ENCODE measurements around the gene ACTL9. TPM values are rescaled to one million over a fixed set of nuclear protein-coding genes. Genes with fewer than 3 reads are reported as not detected.
"Not testable (repeated sequence)": the region's sequence is repeated elsewhere in the genome, so short reads cannot be mapped to it uniquely, and the experiment has no call there.

ACTL9 gene, protein sequence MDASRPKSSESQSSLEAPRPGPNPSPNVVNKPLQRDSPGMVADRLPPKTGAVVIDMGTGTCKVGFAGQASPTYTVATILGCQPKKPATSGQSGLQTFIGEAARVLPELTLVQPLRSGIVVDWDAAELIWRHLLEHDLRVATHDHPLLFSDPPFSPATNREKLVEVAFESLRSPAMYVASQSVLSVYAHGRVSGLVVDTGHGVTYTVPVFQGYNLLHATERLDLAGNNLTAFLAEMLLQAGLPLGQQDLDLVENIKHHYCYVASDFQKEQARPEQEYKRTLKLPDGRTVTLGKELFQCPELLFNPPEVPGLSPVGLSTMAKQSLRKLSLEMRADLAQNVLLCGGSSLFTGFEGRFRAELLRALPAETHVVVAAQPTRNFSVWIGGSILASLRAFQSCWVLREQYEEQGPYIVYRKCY
- total RNA-seq: not detected

DNA sequence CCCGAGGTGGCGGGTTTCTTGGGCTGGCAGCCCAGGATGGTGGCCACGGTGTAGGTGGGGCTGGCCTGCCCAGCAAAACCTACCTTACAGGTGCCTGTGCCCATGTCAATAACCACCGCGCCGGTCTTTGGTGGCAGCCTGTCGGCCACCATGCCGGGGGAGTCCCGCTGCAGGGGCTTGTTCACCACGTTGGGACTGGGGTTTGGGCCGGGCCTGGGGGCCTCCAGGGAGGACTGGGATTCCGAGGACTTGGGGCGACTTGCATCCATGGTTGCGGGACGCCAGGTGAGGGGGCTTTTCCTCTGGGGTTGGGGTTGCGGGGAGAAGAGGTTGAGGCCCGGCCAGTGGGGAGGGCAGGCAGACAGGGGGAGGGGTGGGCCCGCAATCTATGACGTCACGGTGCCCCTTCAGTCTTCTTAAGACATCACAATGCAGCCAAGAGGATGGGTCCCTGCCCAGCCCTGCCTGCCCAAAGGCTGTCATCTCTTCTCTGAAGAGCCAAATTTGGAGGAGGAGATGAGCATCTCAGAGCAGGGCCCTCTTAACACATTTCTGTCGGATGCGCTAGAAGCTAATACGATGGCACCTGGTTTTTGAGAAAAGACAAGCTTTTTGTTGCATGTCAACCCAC, at the start of gene ACTL9:
Gene ACTL9, minus strand, starts transcription at position 363 of the 631 bp plus-strand sequence. Its CDS starts 94 bp downstream, at position 269.
- DNase-seq (ENCODE audit: low read depth in 2 of 3, low spot score in 2 of 3): no peak

DNA sequence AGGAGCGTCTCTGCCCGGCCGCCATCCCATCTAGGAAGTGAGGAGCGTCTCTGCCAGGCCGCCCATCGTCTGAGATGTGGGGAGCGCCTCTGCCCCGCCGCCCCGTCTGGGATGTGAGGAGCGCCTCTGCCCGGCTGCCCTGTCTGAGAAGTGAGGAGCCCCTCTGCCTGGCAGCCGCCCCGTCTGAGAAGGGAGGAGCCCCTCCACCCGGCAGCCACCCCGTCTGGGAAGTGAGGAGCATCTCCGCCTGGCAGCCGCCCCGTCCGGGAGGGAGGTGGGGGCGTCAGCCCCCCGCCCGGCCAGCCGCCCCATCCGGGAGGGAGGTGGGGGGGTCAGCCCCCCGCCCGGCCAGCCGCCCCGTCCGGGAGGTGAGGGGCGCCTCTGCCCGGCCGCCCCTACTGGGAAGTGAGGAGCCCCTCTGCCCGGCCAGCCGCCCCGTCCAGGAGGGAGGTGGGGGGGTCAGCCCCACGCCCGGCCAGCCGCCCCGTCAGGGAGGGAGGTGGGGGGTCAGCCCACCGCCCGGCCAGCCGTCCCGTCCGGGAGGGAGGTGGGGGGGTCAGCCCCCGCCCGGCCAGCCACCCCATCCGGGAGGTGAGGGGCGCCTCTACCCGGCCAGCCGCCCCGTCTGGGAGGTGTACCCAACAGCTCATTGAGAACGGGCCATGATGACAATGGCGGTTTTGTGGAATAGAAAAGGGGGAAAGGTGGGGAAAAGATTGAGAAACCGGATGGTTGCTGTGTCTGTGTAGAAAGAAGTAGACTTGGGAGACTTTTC, 40.9 kb upstream of the ACTL9 start:
- DNase-seq (ENCODE audit: low read depth in 2 of 3, low spot score in 2 of 3): not testable (repeated sequence)

DNA sequence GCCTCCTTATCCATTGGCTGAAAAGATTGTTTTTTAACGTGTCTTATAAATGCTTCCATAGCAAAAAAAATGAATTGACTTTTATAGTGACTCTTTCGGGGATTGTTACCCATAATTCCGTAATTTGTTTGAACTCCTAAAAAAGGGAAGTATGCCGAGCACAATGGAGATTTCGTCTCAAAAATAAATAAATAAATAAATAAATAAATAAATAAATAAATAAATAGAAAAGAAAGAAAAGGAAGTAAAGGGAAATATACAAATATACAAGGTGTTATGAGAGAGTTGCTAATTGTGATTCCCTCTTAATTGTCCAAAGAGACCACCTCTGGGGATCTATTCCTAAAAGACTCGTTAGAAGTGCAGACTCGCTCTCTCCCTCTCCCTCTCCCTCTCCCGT, 39.8 kb upstream of the ACTL9 start:
- DNase-seq (ENCODE audit: low read depth in 2 of 3, low spot score in 2 of 3): no peak

DNA sequence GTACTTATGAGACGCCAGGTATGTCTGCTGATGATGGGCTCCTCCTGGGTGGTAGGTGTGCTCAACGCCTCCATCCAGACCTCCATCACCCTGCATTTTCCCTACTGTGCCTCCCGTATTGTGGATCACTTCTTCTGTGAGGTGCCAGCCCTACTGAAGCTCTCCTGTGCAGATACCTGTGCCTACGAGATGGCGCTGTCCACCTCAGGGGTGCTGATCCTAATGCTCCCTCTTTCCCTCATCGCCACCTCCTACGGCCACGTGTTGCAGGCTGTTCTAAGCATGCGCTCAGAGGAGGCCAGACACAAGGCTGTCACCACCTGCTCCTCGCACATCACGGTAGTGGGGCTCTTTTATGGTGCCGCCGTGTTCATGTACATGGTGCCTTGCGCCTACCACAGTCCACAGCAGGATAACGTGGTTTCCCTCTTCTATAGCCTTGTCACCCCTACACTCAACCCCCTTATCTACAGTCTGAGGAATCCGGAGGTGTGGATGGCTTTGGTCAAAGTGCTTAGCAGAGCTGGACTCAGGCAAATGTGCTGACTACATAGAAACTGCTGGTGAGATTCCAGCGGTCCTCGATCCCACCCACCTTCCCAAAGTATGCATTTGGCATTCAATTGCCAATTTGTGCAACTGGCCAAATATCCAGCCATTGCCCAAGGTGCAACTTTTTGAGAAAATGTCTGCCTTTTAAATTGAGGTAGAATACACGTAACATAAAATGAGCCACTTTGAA, 33.0 kb upstream of the ACTL9 start:
- DNase-seq (ENCODE audit: low read depth in 2 of 3, low spot score in 2 of 3): peak in 2 of 3 donors; percentile 3 to 22

DNA sequence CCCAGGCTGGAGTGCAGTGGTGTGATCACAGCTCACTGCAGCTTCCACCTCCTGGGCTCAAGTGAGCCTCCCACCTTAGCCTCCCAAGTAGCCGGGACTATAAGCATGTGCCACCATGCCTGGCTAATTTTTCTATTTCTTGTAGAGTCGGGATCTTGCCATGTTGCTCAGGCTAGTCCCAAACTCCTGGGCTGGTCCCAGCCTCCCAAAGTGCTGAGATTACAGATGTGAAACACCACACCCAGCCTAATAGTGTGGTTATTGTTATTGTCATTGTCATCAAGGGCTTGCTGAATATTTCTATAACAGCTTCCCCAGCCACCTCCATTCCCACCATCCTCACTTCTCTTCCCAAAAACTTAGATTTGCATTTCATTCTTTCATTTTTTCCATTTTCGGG, 25.7 kb upstream of the ACTL9 start:
- no peak for DNase-seq (ENCODE audit: low read depth in 2 of 3, low spot score in 2 of 3)

DNA sequence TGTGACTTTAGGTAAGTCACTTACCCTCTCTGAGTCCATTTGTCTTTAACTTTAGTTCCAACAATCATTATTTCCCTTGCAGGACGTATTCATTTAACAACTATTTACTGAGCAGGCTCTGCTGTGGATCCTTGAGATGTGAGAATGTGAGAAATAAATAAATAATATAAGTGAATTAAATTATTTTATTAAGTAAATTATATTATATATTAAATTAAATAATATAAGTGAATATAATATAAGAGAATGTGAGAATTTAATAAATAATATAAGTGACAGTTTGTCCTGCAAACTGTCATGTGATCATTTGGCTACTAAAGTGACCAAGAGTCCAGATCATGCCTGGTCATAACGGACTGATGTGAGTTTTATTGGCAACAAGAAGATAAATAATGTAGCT, 23.4 kb upstream of the ACTL9 start:
- DNase-seq (ENCODE audit: low read depth in 2 of 3, low spot score in 2 of 3): no peak

DNA sequence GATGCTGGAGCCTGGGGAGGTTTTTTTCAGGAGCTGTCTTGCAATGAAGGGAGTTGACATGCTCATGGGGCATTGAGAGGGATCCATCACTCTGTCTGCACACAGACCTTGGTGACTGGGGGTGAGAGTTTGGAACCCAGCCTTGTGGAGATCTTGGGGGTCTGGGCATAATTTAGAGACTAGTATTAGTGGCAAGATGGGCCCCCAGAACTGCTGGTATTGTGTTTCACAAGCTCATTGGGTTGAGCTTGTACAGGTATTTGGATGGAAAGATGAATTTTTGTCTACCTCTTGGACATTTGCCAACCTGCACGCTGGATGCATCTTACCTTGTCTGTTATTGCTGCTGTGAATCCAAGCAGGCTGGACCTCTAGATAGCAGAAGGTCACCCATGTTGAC, 22.7 kb upstream of the ACTL9 start, which contains the start of gene OR2Z1:
Gene OR2Z1, plus strand, starts transcription at position 301 of the 400 bp plus-strand sequence. CDS start 9,395 bp downstream, outside the sequence.
- no peak for DNase-seq (ENCODE audit: low read depth in 2 of 3, low spot score in 2 of 3)

DNA sequence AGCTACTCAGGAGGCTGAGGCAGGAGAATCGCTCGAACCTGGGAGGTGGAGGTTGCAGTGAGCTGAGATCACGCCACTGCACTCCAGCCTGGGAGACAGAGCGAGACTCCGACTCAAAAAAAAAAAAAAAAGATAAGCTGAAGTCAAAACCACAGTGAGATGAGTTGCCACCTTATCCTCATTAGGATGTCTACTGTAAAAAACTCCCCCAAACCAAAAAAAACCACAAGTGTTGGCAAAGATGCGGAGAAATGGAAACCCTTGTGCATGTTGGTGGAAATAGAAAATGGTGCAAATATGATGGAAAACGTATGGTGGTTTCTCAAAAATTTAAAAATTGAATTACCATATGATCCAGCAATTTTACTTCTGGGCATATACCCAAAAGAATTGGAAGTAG, 11.7 kb upstream of the ACTL9 start:
- not testable (repeated sequence) for DNase-seq (ENCODE audit: low read depth in 2 of 3, low spot score in 2 of 3)

DNA sequence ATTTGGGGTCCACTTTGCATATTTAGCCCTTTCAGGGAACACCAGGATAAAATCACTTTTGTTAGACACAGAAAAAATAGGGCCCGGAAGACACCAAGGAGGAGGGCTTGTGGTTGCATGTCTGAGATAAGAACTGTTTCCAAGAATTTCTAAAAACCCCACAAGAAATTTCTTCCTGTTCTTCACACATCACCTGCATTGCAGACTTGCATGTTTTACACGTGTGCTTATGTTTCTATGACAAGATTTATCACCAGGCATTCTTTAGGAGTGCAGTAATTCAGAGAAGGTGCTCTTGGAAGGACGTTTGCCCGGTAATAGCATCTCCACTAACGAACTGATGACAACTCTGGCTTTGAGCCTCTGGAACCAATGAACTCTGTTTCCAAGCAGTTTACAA, 7.1 kb upstream of the ACTL9 start:
- peak in 1 of 3 donors; percentile 18 for DNase-seq (ENCODE audit: low read depth in 2 of 3, low spot score in 2 of 3)

DNA sequence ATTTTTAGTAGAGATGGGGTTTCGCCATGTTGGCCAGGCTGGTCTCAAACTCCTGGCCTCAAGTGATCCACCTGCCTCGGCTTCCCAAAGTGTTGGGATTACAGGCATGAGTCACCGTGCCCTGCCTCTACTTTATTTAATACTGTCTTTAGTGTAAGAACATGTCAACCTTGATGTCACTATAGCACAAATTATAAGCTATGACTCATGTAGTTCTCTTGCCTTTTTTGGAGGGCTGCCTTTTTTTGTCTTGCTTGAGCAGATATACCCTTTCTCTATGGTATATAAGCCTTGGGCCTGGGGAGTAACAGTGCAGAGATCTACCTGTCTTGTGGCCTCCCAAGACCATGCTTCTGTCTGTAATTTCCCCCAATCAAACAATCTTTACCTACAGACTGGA, 6.7 kb upstream of the ACTL9 start:
- DNase-seq (ENCODE audit: low read depth in 2 of 3, low spot score in 2 of 3): peak in 1 of 3 donors; percentile 24

DNA sequence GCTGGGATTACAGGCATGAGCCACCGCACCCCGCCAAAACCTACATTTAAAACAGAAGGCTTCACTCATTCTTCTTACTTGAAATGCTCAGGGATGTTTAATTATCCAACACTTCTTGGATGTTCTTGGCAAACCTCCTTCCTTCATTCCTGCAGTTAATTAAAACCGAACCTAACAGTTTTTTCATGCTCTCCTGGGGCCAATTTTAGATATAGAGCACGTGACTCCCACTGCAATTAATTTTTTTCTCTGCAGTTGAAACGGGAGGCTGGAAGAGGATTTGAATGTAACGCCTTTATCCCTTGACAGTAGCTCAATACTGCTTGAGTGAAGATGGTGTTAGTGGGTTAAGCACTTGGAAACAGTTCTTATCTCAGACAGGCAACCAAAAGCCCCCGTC, 4.6 kb upstream of the ACTL9 start:
- no peak for DNase-seq (ENCODE audit: low read depth in 2 of 3, low spot score in 2 of 3)

DNA sequence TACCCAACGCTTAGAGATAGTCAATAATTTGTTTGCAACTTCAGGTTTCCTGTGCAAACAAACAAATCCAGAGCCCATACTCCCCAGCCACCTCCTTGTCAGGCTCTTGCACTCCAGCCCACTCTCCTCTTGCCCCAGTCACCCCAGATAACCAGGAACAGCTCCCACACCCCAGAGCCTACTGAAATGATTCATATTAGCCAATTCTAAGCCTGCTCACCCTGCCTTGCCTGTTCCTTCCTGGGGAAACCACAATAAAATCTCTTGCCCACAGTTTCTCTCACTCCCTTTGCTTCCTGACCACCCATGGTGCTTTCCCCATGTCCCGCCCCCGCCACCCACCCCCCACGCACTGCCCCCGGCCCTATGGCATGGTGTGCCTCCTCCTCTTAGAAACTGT, 3.8 kb upstream of the ACTL9 start:
- DNase-seq (ENCODE audit: low read depth in 2 of 3, low spot score in 2 of 3): peak in 2 of 3 donors; percentile 82 to 84

DNA sequence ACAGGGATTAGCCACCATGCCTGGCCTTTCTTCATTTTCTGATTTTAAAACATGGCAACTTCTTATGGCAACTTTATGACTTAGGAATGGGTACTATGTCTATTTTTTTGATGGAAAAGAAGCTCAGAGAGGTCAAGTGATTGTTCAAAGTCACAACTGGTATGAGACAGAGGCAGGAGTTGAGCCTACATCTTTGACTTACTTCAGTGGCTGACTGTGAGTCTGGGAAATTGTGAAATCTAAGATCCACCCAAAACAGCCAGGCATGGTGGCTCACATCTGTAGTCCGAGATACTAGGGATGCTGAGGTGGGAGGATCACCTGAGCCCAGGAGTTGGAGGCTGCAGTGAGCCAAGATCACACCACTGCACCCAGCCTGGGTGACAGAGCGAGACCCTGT, 2.4 kb upstream of the ACTL9 start:
- no peak for DNase-seq (ENCODE audit: low read depth in 2 of 3, low spot score in 2 of 3)

DNA sequence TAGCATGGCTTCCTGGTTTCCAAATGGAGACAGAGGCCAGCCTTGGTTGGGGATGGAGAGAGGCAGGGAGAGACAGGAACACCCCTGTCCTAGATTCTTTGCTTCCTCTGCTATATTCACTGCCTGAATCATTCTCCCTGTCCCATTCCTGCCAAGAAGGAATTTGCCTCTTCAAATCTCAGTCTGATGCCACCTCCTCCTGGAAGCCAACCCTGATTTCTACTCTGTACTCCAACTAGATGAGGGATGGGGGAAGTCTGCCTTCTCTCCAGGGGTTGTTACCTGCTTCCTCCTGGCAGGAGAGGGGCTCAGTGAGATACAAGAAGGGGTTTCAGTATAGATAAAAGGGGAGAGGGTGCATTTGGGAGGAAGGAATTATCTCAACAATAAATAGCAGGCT, 1.3 kb upstream of the ACTL9 start:
- no peak for DNase-seq (ENCODE audit: low read depth in 2 of 3, low spot score in 2 of 3)

DNA sequence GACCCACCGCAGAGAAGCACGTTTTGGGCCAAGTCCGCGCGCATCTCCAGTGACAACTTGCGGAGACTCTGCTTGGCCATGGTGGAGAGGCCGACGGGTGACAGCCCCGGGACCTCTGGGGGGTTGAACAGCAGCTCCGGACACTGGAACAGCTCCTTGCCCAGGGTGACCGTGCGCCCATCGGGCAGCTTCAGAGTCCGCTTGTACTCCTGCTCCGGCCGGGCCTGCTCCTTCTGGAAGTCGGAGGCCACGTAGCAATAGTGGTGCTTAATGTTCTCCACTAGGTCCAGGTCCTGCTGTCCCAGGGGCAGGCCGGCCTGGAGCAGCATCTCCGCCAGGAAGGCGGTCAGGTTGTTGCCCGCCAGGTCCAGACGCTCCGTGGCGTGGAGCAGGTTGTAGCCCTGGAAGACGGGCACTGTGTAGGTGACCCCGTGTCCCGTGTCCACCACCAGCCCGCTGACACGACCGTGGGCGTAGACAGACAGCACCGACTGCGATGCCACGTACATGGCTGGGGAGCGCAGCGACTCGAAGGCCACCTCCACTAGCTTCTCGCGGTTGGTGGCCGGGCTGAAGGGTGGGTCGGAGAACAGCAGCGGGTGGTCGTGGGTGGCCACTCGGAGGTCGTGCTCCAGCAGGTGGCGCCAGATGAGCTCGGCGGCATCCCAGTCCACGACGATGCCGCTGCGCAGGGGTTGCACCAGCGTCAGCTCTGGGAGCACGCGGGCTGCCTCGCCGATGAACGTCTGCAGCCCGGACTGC, 743 bp downstream of the ACTL9 start:
- DNase-seq (ENCODE audit: low read depth in 2 of 3, low spot score in 2 of 3): peak in 1 of 3 donors; percentile 37

DNA sequence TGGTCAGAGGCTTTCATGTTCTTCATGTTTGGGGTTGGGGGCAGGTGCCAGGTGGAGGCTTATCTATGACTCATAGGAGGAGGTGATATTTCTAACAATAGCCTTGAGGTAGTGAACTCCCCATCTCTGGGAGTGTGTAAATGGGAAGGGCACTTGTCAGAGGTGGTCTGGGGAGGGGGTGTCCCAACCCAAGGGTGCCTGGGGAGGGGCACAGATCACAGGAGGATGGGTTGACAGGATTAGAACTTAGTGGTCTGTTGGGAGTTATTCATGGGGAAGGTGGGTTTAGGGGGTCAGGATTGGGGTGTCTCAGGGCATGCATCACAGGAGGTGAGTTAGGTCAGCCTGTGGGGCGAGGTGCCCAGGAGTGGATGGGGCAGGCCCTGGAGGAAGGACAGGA, 1.6 kb downstream of the ACTL9 start:
- no peak for DNase-seq (ENCODE audit: low read depth in 2 of 3, low spot score in 2 of 3)

DNA sequence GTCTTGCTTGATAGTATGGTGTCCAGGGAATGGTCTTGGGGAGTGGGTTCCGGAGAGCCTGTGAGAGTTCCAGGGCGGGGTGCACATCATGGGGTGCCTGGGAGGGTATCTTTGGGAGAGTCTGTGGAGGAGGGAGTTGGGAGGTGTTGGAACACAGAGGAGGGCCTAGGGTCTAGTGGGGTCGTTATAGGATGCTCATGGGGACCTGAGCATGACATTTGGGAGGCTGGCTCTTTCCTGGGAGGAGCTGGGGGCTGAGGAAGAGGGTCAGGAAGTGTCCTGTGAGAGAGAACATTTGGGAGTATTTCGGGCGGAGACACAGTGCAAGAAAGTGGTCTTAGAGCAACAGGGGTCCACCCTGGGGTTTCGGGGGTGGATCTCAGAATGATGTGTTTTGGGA, 2.7 kb downstream of the ACTL9 start:
- no peak for DNase-seq (ENCODE audit: low read depth in 2 of 3, low spot score in 2 of 3)

DNA sequence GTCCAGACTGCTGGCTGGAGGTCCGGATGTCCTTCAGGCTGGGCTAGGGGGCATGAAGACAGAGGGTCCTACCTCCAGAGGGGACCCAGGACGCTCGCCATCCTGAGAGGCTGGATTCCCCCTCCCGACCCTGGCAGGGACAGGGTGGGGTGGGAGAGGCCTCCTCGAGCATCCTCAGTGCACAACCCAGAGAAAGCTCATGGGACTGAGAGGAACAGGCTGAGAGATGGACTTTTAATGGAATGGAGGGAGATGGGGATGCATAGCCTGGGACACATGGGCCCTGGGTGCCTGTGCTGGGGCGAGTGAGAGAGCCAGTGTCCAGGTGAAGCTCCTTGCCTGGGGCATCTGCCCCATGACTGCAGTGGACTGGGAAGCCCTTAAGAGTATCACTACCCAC, 3.1 kb downstream of the ACTL9 start:
- DNase-seq (ENCODE audit: low read depth in 2 of 3, low spot score in 2 of 3): no peak

DNA sequence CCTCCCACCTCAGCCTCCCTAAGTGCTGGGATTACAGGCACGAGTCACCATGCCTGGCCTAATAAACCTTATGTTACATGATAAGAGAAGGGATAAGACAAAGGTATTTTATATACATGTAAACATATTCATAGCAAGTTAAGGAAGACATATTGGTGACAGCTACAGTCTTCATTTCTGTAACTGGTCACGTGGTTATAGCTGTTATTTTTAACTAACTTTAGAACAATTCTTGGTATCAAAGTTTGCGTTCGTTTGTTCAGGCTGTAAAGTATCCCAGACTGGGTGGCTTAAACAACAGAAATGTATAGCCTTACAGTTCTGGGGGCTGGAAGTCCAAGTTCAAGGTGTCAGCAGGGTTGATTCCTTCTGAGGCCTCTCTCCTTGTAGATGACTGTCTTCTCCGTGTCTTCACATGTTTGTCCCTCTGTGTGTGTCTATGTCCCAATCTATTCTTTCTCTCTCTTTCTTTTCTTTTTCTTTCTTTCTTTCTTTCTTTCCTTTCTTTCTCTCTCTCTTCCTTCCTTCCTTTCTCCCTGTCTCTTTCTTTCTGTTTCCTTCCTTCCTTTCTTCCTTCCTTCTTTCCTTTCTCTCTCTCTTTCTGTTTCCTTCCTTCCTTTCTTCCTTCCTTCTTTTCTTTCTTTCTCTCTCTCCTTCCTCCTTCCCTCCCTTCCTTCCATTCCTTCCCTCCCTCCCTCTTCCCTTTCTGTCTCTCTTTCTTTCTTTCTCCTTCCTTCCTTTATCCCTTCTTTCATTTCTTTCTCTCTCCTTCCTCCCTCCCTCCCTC, 7.6 kb downstream of the ACTL9 start:
- no peak for DNase-seq (ENCODE audit: low read depth in 2 of 3, low spot score in 2 of 3)

Measured in hematopoietic multipotent progenitor cell (in vitro differentiated cells).